WI38 (cell line): ENCODE measurements around the gene CPM.

Experiments
- H3K4me3 ChIP-seq: 2 replicates; pipeline ENCODE4 v1.5.1; 2011; ENCODE audit warnings: low read depth, mild to moderate bottlenecking, control low read depth, low read length
- TF ChIP-seq, protein P1 (sequence below): IDR thresholded peaks from 2 replicates; pipeline ENCODE4 v1.5.1; 2012; ENCODE audit warnings: low read depth, mild to moderate bottlenecking, control low read depth, low read length

Gene CPM

DNA sequence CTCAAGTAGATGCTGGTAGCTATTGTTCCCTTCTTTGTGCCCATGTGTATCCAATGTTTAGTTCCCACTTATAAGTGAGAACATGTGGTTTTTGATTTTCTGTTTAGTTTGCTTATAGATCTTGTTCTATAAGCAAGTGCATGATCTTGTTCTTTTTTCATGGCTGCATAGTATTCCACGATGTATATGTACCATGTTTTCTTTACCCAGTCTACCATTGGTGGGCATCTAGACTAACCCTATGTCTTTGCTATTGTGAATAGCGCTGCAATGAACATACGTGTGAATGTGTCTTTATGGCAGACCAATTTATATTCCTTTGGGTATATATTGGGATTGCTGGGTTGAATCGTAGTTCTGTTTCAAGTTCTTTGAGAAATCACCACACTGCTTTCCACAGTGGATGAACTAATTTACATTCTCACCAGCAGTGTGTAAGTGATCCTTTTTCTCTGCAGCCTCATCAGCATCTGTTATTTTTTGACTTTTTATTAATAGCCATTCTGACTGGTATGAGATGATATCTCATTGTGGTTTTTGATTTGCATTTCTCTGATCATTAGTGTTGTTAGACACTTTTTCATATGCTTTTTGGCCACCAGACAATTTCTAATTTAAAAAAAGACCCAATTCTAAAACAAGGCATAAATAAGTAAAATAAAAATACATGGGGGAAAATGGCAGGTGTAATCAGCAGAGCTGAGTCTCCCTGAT lies 50.6 kb downstream of the CPM start:
- TF ChIP-seq, protein P1, sequence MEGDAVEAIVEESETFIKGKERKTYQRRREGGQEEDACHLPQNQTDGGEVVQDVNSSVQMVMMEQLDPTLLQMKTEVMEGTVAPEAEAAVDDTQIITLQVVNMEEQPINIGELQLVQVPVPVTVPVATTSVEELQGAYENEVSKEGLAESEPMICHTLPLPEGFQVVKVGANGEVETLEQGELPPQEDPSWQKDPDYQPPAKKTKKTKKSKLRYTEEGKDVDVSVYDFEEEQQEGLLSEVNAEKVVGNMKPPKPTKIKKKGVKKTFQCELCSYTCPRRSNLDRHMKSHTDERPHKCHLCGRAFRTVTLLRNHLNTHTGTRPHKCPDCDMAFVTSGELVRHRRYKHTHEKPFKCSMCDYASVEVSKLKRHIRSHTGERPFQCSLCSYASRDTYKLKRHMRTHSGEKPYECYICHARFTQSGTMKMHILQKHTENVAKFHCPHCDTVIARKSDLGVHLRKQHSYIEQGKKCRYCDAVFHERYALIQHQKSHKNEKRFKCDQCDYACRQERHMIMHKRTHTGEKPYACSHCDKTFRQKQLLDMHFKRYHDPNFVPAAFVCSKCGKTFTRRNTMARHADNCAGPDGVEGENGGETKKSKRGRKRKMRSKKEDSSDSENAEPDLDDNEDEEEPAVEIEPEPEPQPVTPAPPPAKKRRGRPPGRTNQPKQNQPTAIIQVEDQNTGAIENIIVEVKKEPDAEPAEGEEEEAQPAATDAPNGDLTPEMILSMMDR = no peak
- no peak overlapping the region for H3K4me3 ChIP-seq

DNA sequence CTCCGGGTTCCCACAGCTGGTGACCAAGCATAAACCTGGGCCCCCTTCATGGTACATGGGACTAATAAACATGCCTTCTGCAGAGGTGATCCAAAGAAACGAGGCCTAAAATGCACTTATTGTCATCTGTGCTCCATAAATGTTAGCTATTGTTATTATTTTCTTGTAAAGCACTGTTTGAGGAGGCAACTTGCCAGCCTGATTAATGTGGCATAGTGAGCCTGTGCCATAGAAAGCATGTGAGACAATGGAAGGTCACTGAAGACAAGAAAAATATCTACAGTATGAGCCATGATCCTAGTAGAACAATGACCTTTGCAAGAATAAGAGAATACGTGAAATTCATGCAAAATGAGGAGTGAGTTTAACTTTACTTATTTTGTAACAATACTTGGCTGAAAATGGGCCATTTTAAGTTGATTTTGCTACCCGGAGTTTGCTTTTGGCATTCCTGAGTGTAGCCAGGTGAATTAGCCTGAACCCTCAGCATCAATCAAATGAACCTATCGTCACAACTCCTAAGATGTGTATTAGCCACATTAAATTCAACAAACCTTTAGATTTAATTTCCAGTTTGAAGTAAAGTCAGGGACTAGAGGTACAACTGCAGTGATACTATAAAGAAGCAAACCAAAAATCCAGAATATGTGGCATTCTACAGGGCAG lies 52.2 kb downstream of the CPM start:
- TF ChIP-seq, protein P1 = no peak
- H3K4me3 ChIP-seq = no peak overlapping the region

DNA sequence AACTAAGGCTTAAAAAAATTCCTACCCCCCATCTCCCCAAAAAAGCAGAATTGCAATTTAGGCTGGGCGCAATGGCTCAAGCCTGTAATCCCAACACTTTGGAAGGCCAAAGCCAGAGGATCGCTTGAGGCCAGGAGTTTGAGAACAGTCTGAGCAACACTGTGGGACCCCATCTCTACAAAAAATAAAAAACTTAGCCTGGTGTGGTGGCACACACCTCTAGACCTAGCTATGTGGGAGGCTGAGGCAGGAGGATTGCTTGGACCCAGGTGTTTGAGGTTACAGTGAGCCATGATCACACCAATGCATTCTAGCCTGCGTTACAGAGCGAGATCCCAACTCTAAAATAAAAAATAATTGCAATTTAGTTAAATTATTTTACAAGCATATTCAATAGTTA lies 54.1 kb downstream of the CPM start:
- no peak overlapping the region for H3K4me3 ChIP-seq
- TF ChIP-seq, protein P1 = no peak

DNA sequence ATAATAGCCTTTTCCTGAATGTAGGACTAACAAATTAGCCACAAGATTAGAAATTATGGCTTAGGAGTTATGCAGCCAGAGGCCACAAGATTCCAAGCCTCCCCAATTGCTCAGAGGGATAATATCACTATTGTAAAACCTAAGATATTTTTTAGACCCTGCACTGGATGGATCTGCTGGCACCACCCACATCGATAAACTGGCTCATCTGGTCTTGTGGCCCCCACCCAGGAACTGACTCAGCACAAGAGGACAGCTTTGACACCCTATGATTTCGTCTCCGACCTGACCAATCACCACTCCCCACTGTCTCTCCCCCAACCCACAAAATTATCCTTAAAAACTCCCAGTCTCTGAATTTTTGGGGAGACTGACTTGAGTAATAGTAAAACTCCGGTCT lies 54.7 kb downstream of the CPM start:
- no peak overlapping the region for H3K4me3 ChIP-seq
- TF ChIP-seq, protein P1 = no peak

DNA sequence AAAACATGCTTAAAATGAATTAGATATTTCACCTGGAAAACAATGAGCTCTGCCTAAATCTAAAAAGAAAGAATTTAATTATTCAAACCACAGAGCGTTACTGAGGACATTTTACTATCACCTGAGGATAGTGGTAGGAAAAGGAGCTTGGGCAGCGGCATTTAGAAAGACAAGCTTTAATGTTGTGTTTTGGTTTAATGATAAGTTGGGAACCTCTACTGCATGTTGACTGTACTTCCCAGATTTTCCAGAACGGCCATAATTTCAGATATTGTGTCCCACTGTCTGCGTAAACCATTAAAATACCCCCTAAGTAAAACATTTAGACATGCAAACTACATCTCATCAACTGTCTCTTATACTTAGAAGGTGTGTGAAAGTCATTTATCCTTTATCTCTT lies 55.4 kb downstream of the CPM start:
- TF ChIP-seq, protein P1 = no peak
- H3K4me3 ChIP-seq = no peak overlapping the region

DNA sequence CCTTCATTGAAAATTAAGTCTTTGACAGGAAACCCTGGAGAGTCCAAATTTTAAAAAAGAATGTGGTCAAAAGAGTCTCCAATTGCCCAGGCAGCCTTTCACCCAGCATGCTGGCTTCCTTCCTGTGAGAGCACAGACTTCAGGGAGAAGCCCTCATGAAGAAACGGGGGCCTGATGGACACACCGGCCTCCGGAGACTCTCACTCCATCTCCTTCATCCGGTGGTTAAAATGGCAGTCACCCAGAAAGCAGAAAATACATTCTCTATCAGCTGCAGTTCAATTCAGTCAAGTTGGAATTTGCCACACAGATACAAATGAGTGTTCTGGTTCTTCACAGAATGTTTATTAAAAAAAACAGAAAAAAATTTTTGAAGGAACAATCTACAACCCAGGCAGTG lies 56.5 kb downstream of the CPM start:
- TF ChIP-seq, protein P1 = no peak
- no peak overlapping the region for H3K4me3 ChIP-seq

DNA sequence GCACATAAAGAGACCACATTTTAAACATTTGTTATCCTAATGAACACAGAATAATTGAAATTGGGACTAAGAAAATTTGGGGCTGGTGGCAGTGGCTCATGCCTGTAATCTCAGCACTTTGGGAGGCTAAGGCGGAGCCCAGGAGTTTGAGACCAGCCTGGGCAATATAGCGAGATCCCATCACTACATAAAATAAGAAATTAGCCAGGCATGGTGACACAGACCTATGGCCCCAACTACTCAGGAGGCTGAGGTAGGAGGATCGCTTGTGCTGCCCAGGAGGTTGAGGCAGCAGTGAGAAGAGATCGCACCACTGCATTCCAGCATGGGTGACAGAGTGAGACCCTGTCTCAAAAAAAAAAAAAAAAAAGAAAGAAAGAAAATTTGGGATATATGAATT lies 59.7 kb downstream of the CPM start:
- TF ChIP-seq, protein P1 = no peak
- H3K4me3 ChIP-seq = no peak overlapping the region
